ENCODE data around the gene MYH7B. TPM values are rescaled to one million over a fixed set of nuclear protein-coding genes. Genes with fewer than 3 reads are reported as not detected.

MYH7B gene
- total and polyA plus RNA-seq, 12 donors, result 22.1 to 962 (median 182) TPM

DNA sequence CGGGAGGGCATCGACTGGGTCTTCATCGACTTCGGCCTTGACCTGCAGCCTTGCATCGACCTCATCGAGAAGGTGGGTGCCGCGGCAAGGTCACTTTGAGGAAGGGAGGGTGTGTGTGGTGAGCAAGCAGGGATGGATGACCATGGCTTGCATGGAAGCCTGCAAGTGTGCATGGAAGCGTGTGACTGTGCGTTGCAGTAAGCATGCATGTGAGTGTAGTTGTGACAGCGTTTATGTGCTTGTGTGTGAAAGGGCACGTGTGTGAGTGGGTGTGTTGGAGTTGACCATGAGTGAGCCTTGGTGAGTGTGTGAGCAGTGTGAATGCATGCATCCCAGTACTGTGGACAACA, 32.5 kb downstream of the MYH7B start:
- Histone ChIP-seq H3K4me1 (peaks cover 11 to 88% (median 44%) of the 10 kb centered on the region in 9 donors), H3K27ac (peak overlapping the region in 3 of 10 donors; percentile 67 to 84 (median 69)), H3K9me3 (no peaks in the 10 kb centered on the region), H3K4me3 (peak overlapping the region in 1 of 10 donors; percentile 13), H3K36me3 (peaks cover 0 to 61% (median 14%) of the 10 kb centered on the region in 9 donors), H3K27me3 (peaks cover 0 to 17% (median 0%) of the 10 kb centered on the region in 7 donors)
- 47 to 56% methylated on average over 12 of the region's 12 CpGs for WGBS, 2 donors
- TF ChIP-seq, protein P1, sequence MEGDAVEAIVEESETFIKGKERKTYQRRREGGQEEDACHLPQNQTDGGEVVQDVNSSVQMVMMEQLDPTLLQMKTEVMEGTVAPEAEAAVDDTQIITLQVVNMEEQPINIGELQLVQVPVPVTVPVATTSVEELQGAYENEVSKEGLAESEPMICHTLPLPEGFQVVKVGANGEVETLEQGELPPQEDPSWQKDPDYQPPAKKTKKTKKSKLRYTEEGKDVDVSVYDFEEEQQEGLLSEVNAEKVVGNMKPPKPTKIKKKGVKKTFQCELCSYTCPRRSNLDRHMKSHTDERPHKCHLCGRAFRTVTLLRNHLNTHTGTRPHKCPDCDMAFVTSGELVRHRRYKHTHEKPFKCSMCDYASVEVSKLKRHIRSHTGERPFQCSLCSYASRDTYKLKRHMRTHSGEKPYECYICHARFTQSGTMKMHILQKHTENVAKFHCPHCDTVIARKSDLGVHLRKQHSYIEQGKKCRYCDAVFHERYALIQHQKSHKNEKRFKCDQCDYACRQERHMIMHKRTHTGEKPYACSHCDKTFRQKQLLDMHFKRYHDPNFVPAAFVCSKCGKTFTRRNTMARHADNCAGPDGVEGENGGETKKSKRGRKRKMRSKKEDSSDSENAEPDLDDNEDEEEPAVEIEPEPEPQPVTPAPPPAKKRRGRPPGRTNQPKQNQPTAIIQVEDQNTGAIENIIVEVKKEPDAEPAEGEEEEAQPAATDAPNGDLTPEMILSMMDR (IDR thresholded peaks at IDR 0.05), result no peak
- intact Hi-C loops (cut with DNase I), result no loop called here
- ATAC-seq (peak in 1 of 8 donors; percentile 2), DNase-seq (no peak)

DNA sequence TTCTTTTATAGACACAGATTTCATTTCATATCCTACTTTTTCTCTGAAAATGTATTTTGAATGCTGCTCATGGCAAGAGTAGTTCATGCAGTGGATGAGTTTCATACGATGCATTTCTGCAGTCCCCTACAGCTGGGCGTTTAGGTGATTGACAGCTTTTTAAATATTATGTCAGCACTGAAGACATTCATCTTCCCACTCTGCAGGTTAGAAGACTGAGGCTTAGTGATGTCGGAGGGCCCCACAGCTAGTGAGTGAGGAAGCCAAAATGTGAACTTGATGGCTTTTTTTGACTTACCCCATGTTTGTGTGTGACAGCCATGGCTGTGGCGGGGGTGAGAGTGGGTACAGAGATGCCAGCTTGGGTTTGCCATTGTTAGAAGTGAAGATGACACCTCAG, 33.5 kb downstream of the MYH7B start:
- H3K36me3 ChIP-seq, result peaks cover 0 to 71% (median 24%) of the 10 kb centered on the region in 9 donors

GRCh38 chr20:34989670-34990069, 34.0 kb downstream of the MYH7B start:
- ATAC-seq, result no peak
- Histone ChIP-seq H3K27ac (peak overlapping the region in 1 of 10 donors; percentile 44), H3K4me1 (peaks cover 0 to 88% (median 32%) of the 10 kb centered on the region in 9 donors), H3K9me3 (no peaks in the 10 kb centered on the region), H3K36me3 (peaks cover 0 to 76% (median 29%) of the 10 kb centered on the region in 9 donors), H3K27me3 (peaks cover 0 to 4% (median 0%) of the 10 kb centered on the region in 7 donors), H3K4me3 (no peak overlapping the region)
- intact Hi-C loops (cut with DNase I), result no loop called here
- TF ChIP-seq, protein P1 (IDR thresholded peaks at IDR 0.05), result no peak
- WGBS, 2 donors, result 78 to 82% methylated on average over 14 of the region's 14 CpGs
- DNase-seq, result no peak

More for the DNA sequence above, 33.5 kb downstream of the MYH7B start:
- WGBS, 2 donors, result 72 to 80% methylated on average over 4 of the region's 4 CpGs
- intact Hi-C loops (cut with DNase I), result no loop called here
- H3K9me3 ChIP-seq, result no peaks in the 10 kb centered on the region
- ATAC-seq (no peak), DNase-seq (no peak)
- H3K4me1 ChIP-seq, result peaks cover 1 to 88% (median 36%) of the 10 kb centered on the region in 9 donors
- TF ChIP-seq, protein P1 (IDR thresholded peaks at IDR 0.05), result no peak
- H3K4me3 ChIP-seq, result no peak overlapping the region
- peak overlapping the region in 2 of 10 donors; percentile 15 to 44 for H3K27ac ChIP-seq
- H3K27me3 ChIP-seq, result peaks cover 0 to 9% (median 0%) of the 10 kb centered on the region in 7 donors

DNA sequence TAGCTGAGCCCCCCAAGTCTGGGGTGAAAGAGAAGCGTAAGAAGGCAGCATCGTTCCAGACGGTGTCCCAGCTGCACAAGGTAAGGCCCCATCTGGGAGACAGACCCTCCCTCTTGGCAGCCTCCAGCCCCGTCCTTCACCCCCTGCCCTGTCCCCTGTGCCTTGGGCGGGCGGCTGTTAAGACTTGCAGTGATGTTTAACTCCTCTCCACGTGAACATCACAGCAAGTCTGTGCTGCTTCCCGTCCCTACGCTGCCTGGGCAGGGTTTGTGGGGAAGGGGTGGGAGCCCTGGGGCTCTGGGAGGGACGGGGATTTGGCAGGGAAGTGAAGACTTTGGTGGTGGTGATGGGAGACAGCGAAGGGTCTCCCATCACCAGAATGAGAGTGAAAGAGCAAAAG, 34.6 kb downstream of the MYH7B start:
- Histone ChIP-seq H3K36me3 (peaks cover 0 to 82% (median 35%) of the 10 kb centered on the region in 9 donors), H3K4me1 (peaks cover 0 to 83% (median 27%) of the 10 kb centered on the region in 9 donors), H3K9me3 (no peaks in the 10 kb centered on the region), H3K4me3 (no peak overlapping the region), H3K27ac (peak overlapping the region in 1 of 10 donors; percentile 44), H3K27me3 (no peaks in the 10 kb centered on the region)
- 63 to 75% methylated on average over 11 of the region's 11 CpGs for WGBS, 2 donors
- DNase-seq (no peak), ATAC-seq (no peak)
- intact Hi-C loops (cut with DNase I), result no loop called here
- TF ChIP-seq, protein P1 (IDR thresholded peaks at IDR 0.05), result no peak
